ENCODE measurements around the gene HSD17B14.

GRCh38 chr19:48842789-48843162 is 6.5 kb upstream of the HSD17B14 start:
- TF ChIP-seq POLR2A (IDR thresholded peaks at IDR 0.05; ENCODE audit: borderline replicate concordance, extremely low read depth, insufficient read depth, insufficient read length) (no peak), EZH2 (IDR thresholded peaks at IDR 0.05) (no peak), ATF3 (IDR thresholded peaks at IDR 0.05) (no peak)
- TF ChIP-seq, protein P1, sequence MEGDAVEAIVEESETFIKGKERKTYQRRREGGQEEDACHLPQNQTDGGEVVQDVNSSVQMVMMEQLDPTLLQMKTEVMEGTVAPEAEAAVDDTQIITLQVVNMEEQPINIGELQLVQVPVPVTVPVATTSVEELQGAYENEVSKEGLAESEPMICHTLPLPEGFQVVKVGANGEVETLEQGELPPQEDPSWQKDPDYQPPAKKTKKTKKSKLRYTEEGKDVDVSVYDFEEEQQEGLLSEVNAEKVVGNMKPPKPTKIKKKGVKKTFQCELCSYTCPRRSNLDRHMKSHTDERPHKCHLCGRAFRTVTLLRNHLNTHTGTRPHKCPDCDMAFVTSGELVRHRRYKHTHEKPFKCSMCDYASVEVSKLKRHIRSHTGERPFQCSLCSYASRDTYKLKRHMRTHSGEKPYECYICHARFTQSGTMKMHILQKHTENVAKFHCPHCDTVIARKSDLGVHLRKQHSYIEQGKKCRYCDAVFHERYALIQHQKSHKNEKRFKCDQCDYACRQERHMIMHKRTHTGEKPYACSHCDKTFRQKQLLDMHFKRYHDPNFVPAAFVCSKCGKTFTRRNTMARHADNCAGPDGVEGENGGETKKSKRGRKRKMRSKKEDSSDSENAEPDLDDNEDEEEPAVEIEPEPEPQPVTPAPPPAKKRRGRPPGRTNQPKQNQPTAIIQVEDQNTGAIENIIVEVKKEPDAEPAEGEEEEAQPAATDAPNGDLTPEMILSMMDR (IDR thresholded peaks at IDR 0.05 in 2 of 3, conservative IDR thresholded peaks at IDR 0.05 in 1 of 3; ENCODE audit: borderline replicate concordance in 1 of 3, insufficient read depth in 1 of 3, low read depth in 2 of 3, low read length in 2 of 3), result peak; percentile 60 to 90 (median 75)

All from HCT116 (cell line).